Common myeloid progenitor, CD34-positive (primary cell): ENCODE data around the gene ARR3.
"Not testable (repeated sequence)": the region's sequence is repeated elsewhere in the genome, so short reads cannot be mapped to it uniquely, and the experiment has no call there.

Experiments used
- CTCF ChIA-PET: fragments of 350-600 bp; sonication (Branson Sonifier 250); formaldehyde crosslinking; loops from one replicate; lab custom pipeline; 2021; ENCODE audit warnings: antibody characterized with exemption; lab: Charles Lee
- POLR2A ChIA-PET: fragments of 350-600 bp; sonication (Branson Sonifier 250); formaldehyde crosslinking; loops from one replicate; lab custom pipeline; 2021; ENCODE audit warnings: antibody characterized with exemption; lab: Charles Lee
- DNase-seq, 3 donors: peaks; one replicate each; pipeline versions ENCODE4 v3.0.0 to v3.0.0-alpha.2; 2013
- H3K27ac ChIP-seq, 2 experiments: 1 replicate in 1 of 2; 2 replicates in 1 of 2; pipeline ENCODE4 v1.7.0; 2013; ENCODE audit warnings: inconsistent platforms in 2 of 2, low read length in 2 of 2, mild to moderate bottlenecking in 2 of 2, low read depth in 1 of 2, moderate library complexity in 1 of 2; ENCODE audit not compliant: severe bottlenecking in 2 of 2, insufficient read depth in 1 of 2, poor library complexity in 1 of 2
- H3K27me3 ChIP-seq, 5 experiments: replicated peaks in 2 of 5; 1 replicate in 3 of 5; 2 replicates in 2 of 5; pipeline versions ENCODE4 v1.6.1 to v1.7.0; 2013; ENCODE audit warnings: low read length in 4 of 5, mild to moderate bottlenecking in 2 of 5, moderate library complexity in 2 of 5, inconsistent platforms in 1 of 5; ENCODE audit not compliant: insufficient read depth in 5 of 5, control insufficient read depth in 4 of 5
- H3K36me3 ChIP-seq, 4 experiments: 1 replicate in 2 of 4; 2 replicates in 2 of 4; pipeline versions ENCODE4 v1.6.1 to v1.7.0; 2013; ENCODE audit warnings: low read length in 3 of 4, control low read depth in 1 of 4, mild to moderate bottlenecking in 1 of 4; ENCODE audit not compliant: control insufficient read depth in 4 of 4, insufficient read depth in 4 of 4
- H3K4me1 ChIP-seq, 4 experiments: 1 replicate in 3 of 4; 2 replicates in 1 of 4; pipeline versions ENCODE4 v1.6.1 to v1.7.1; 2013; ENCODE audit warnings: low read length in 3 of 4, mild to moderate bottlenecking in 3 of 4, control low read depth in 1 of 4, inconsistent platforms in 1 of 4, moderate library complexity in 1 of 4; ENCODE audit not compliant: control insufficient read depth in 4 of 4, insufficient read depth in 4 of 4; ENCODE audit errors: control extremely low read depth in 1 of 4
- H3K4me3 ChIP-seq, 7 experiments: 1 replicate in 4 of 7; 2 replicates in 3 of 7; pipeline versions ENCODE4 v1.5.1 to v1.7.0; 2013; ENCODE audit warnings: mild to moderate bottlenecking in 7 of 7, low read length in 6 of 7, moderate library complexity in 6 of 7, inconsistent platforms in 2 of 7, low read depth in 2 of 7, control low read depth in 1 of 7; ENCODE audit not compliant: insufficient read depth in 4 of 7, control insufficient read depth in 1 of 7; ENCODE audit errors: extremely low read depth in 1 of 7
- H3K9me3 ChIP-seq, 5 experiments: 1 replicate in 4 of 5; 2 replicates in 1 of 5; pipeline versions ENCODE4 v1.6.1 to v1.7.1; 2013; ENCODE audit warnings: low read length in 4 of 5, mild to moderate bottlenecking in 2 of 5, inconsistent platforms in 1 of 5, low read depth in 1 of 5, moderate library complexity in 1 of 5; ENCODE audit not compliant: control insufficient read depth in 4 of 5, insufficient read depth in 2 of 5; ENCODE audit errors: control extremely low read depth in 1 of 5
- WGBS: methylation state at CpG from one replicate; pipeline ENCODE4 v1.1.5; 2013; ENCODE audit not compliant: insufficient coverage; 5-methylcytosine and 5-hydroxymethylcytosine counted together

The ARR3 gene

GRCh38 chrX:70241501-70241900 lies 26.6 kb upstream of the ARR3 start:
- H3K4me1 ChIP-seq = no peaks in the 10 kb centered on the region
- H3K36me3 ChIP-seq = no peaks in the 10 kb centered on the region
- CTCF ChIA-PET = no interaction called here
- POLR2A ChIA-PET = no interaction called here
- 80% methylated on average over 2 of the region's 2 CpGs for WGBS
- no peaks in the 10 kb centered on the region for H3K9me3 ChIP-seq
- no peaks in the 10 kb centered on the region for H3K27me3 ChIP-seq
- no peak overlapping the region for H3K27ac ChIP-seq
- H3K4me3 ChIP-seq = no peak overlapping the region
- no peak for DNase-seq

- H3K36me3 ChIP-seq, DNase-seq, CTCF ChIA-PET, H3K4me3 ChIP-seq, H3K4me1 ChIP-seq, H3K27ac ChIP-seq, H3K27me3 ChIP-seq, POLR2A ChIA-PET, H3K9me3 ChIP-seq: not testable (repeated sequence)
- 82% methylated on average over 2 of the region's 5 CpGs for WGBS
Observed at GRCh38 chrX:70243601-70244000, 24.5 kb upstream of the ARR3 start.

- DNase-seq = no peak
- Histone ChIP-seq H3K4me3 (no peak overlapping the region), H3K27me3 (no peaks in the 10 kb centered on the region), H3K9me3 (no peaks in the 10 kb centered on the region), H3K27ac (no peak overlapping the region), H3K4me1 (no peaks in the 10 kb centered on the region), H3K36me3 (no peaks in the 10 kb centered on the region)
- ChIA-PET POLR2A (no interaction called here), CTCF (no interaction called here)
- WGBS = 85% methylated on average over 3 of the region's 6 CpGs
Observed at GRCh38 chrX:70244881-70245280, 23.3 kb upstream of the ARR3 start.

- Histone ChIP-seq H3K27me3 (no peaks in the 10 kb centered on the region), H3K4me1 (no peaks in the 10 kb centered on the region), H3K9me3 (no peaks in the 10 kb centered on the region), H3K36me3 (no peaks in the 10 kb centered on the region), H3K4me3 (no peak overlapping the region), H3K27ac (no peak overlapping the region)
- ChIA-PET CTCF (no interaction called here), POLR2A (no interaction called here)
- WGBS = 40% methylated on average over 1 of the region's 2 CpGs
- DNase-seq = no peak
Observed at GRCh38 chrX:70247252-70247651, 20.9 kb upstream of the ARR3 start.

- Histone ChIP-seq H3K36me3 (no peaks in the 10 kb centered on the region), H3K4me1 (no peaks in the 10 kb centered on the region), H3K4me3 (no peak overlapping the region), H3K27ac (no peak overlapping the region), H3K9me3 (no peaks in the 10 kb centered on the region), H3K27me3 (no peaks in the 10 kb centered on the region)
- WGBS = 67% methylated on average over 1 of the region's 2 CpGs
- ChIA-PET POLR2A (no interaction called here), CTCF (no interaction called here)
- DNase-seq = peak in 1 of 3 donors; percentile 1
Observed at GRCh38 chrX:70252491-70252890, 15.6 kb upstream of the ARR3 start.

- Histone ChIP-seq H3K27ac (no peak overlapping the region), H3K27me3 (no peaks in the 10 kb centered on the region), H3K4me1 (no peaks in the 10 kb centered on the region), H3K9me3 (no peaks in the 10 kb centered on the region), H3K36me3 (no peaks in the 10 kb centered on the region), H3K4me3 (no peak overlapping the region)
- ChIA-PET CTCF (no interaction called here), POLR2A (no interaction called here)
- no peak for DNase-seq
- WGBS = no CpG with 5 or more reads among the region's 3 CpGs
Observed at GRCh38 chrX:70253377-70254062, 14.6 kb upstream of the ARR3 start.

- DNase-seq = no peak
- H3K4me3 ChIP-seq = no peak overlapping the region
- no peak overlapping the region for H3K27ac ChIP-seq
- POLR2A ChIA-PET = no interaction called here
- CTCF ChIA-PET = no interaction called here
- WGBS = 100% methylated on average over 1 of the region's 1 CpG
- no peaks in the 10 kb centered on the region for H3K4me1 ChIP-seq
- no peaks in the 10 kb centered on the region for H3K9me3 ChIP-seq
- no peaks in the 10 kb centered on the region for H3K36me3 ChIP-seq
- H3K27me3 ChIP-seq = no peaks in the 10 kb centered on the region
Observed at GRCh38 chrX:70254063-70254400, 14.1 kb upstream of the ARR3 start.
